Measurements from ENCODE around the gene DGKD.

The DGKD gene

DNA sequence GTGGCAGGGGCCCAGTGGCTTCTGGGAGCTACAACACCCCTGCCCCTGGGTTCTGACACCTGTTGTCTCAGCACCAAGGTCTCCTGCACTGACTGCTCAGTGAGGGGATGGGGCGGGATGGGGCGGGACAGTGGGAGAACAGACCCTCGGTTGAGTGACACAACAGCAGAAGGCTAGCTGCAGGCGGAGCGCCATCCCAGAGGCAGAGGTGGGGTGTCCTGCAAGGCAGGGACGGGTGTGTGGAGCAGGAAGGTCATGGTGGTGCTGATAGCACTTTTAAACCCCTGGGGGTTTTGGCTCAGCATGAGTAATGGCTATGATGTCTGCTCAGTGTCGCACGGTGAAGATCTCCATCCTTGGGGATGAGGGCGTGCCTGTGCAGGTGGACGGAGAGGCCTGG is 105.1 kb downstream of the DGKD start:
- DNase-seq (ENCODE audit: low read depth, low spot score) = no peak

DNA sequence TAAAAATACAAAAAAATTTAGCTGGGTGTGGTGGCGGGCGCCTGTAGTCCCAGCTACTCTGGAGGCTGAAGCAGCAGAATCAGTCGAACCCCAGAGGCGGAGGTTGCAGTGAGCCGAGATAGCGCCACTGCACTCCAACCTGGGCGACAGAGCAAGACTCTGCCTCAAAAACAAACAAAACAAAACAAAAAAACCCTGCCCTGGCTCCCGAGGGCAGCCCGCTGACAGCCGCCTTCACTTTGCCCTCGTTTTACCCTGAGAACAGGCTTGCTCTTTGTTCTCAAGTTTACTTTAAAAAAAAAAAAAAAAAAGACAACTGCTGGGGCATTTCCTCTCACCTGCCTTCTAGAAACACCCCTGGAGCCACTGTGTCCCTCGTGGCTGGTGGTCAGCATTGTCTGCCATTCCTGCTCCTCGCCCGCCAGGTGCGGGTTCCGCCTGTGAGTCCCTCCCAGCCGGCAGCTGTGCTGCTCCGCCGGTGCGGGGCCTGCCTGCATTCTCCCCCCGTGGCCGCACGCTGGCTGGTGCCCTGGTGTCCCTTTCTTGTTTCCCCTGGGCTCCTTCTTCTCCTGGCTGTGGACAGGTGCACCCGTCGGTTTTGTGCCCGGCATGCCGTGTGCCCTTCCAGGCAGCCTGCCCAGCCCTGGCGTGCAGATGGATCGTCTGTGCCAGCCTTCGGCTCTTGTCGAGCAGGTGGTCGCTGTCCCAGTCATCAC is 106.6 kb downstream of the DGKD start:
- DNase-seq (ENCODE audit: low read depth, low spot score) = no peak

DNA sequence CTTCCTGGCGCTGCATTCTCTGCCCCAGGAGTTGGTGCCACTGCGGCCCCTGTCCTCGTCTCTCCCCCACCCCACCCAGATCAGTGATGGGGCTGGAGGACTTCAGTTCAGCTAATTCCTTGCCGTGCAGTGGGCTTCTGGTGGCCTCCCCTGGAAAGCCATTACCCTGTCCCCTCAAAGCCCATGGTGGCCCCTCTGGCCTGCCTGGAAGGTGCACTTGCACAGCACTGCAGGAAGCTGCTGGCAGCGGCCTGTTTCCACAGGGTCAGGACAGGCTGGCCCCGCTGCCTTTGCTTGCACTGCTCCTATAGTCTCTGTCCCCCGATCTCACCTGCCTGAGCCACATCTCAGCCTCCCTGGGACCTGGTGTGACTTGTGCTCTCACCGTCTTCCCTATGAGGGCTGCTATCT is 107.2 kb downstream of the DGKD start:
- DNase-seq (ENCODE audit: low read depth, low spot score) = no peak

- no peak for DNase-seq (ENCODE audit: low read depth, low spot score)
Observed at GRCh38 chr2:233462202-233462785, 108.0 kb downstream of the DGKD start.

GRCh38 chr2:233462826-233463470 is 108.7 kb downstream of the DGKD start:
- DNase-seq (ENCODE audit: low read depth, low spot score) = no peak

DNA sequence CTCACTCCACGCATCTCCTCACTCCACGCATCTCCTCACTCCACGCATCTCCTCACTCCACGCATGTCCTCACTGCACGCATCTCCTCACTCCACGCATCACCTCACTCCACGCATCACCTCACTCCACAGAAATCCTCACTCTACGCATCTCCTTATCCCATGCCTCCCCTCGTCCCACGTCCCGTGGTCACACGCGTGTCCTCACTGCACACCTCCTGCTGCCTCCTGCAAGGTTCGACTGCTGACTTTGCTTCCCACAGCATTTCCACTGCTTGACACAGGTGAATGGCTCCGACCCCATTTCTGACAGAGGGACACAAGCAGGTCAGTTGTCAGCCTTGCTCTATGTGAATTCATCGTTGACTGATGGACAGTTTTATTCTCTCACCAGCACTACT is 109.3 kb downstream of the DGKD start:
- DNase-seq (ENCODE audit: low read depth, low spot score) = no peak

- DNase-seq (ENCODE audit: low read depth, low spot score) = no peak
Observed at GRCh38 chr2:233464056-233464455, 109.8 kb downstream of the DGKD start.

GRCh38 chr2:233464531-233465240 is 110.4 kb downstream of the DGKD start:
- no peak for DNase-seq (ENCODE audit: low read depth, low spot score)

GRCh38 chr2:233466991-233467603 is 112.8 kb downstream of the DGKD start:
- no peak for DNase-seq (ENCODE audit: low read depth, low spot score)

GRCh38 chr2:233468047-233468740 is 113.9 kb downstream of the DGKD start:
- no peak for DNase-seq (ENCODE audit: low read depth, low spot score)

GRCh38 chr2:233468741-233469110 is 114.4 kb downstream of the DGKD start:
- DNase-seq (ENCODE audit: low read depth, low spot score) = no peak

GRCh38 chr2:233469261-233470010 is 115.1 kb downstream of the DGKD start:
- no peak for DNase-seq (ENCODE audit: low read depth, low spot score)

DNA sequence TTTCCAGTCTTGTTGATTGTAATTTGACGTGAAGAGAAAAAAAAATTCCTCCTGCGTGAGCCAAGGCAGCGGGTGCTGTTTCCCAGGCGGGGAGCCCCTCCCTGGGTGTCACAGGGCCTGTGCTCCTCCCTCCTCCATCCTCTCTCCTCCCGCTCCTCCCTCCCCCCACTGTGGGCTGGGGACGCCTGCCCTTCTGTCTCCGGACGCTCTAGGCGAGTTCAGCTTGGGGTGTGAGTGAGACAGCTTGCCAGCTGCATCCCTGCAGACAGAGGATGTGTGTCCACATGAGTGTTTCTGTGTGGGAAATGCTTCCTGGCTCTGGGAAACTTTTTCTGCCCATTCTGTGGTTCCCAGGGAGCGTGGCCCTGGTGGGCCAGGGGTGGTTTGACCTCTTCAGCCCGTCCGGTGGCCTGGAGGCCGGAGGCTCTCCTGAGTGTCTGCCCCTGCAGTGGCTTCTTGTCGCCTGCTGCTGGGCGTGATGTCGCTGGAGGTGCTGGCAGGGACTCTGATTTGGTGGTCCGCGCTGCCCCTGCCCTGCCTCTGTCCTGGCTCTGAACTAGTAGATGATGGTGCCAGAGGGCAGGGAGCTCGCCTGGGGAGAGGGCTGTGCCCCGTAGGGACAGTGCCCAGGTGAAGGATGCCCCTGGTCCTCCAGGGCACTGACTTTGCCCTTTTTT is 115.9 kb downstream of the DGKD start:
- no peak for DNase-seq (ENCODE audit: low read depth, low spot score)

- DNase-seq (ENCODE audit: low read depth, low spot score) = no peak
Observed at GRCh38 chr2:233470839-233471238, 116.5 kb downstream of the DGKD start.

GRCh38 chr2:233471291-233472035 is 117.2 kb downstream of the DGKD start:
- no peak for DNase-seq (ENCODE audit: low read depth, low spot score)

DNA sequence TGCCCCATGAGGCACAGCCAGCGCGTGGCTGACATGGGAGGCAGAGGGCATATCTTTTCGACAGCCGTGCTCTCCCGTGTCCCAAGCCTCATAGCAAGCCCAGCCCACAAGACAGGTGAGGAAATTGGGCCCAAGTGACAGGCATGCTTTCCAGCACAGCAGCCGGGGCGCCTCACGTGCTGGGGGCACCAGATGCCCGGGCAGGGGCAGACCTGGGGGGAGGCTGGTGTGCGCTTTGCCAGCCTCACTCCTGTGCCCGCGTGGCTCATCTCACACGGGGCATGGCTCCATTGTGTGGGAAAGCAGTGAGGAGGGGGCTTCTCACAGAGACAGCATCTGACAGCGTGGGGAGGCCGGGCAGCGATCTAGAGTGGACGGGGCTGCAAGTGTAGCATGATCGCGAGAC is 119.1 kb downstream of the DGKD start:
- no peak for DNase-seq (ENCODE audit: low read depth, low spot score)

DNA sequence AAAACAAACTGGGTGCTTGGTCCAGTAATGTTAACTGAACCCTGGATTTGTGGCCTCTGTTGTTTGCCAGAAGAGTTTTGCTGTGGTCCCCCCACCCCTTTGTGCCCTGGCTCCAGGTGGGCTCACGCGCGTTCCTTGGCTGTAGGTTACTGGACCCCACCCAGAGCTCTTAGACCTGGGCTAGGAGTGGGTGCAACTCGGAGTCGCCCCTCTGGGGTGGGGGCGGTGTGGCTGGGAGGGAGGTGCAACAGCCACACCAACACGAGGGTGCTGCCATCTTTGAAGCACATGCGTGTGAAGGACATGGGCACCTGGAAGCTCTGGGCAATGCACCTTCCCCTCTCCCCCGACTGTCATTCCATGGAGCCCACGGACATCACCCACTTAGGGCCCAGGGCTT is 119.6 kb downstream of the DGKD start:
- DNase-seq (ENCODE audit: low read depth, low spot score) = no peak

DNA sequence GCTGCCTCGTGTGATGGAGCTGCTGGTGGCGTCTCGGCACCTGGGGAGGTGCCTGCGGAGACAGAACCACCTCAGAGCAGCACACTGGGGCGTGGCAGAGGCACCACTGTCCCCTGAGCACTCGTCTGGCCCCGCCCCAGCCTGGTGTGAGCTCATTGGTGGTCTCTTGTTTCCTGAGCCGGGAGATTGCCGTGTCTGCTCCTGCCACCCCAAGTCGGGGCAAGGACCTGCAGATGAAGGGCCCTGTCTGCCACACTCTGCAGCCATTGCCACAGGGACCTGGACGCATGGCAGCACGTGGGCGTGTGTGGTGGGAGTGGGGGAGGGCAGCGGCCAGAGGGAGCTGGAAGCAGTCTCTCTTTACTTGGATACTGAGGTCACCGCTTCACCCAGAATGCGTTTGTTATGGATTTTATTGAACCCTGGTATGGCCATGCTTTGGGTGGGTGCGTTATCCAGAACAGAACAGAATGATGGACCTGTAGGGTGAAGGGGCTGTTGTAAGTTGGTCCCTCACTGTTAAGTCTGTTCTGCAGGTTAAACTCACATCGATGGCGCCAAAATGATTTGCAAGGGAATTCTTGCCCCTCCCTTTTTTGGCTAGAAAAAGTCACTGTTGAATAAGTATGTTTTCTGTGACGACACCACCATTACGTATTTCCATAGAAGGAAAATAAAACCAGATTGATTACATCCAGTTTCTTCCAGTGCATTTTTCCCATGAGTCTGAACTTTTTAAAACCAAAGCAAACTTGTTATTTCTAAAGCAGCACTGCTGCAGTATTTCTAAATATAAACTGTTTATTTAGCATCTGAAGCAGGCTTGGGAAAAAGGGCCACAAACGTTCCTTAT is 120.2 kb downstream of the DGKD start:
- DNase-seq (ENCODE audit: low read depth, low spot score) = no peak

DNA sequence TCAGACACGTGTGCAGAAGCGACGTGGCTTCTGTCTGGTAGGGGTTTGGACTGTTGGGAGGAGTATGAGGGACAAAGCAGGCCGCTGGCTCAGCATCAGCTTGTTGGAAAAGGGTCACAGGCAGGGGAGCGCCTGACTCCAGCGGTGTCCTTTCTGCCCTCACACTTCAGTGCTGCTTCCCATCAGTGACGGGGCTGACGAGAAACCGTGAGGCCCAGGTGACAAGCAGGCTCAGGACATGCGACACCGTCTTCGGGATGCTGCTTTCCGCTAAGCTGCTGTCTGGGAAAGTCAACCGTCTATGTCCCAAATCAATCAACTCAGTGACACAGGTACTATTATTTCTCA is 121.7 kb downstream of the DGKD start:
- no peak for DNase-seq (ENCODE audit: low read depth, low spot score)
